Measurements from ENCODE around the gene PPP1R12B.
A peak's percentile ranks its signal among the peaks of the same experiment; 100 is the strongest.
"Not testable (repeated sequence)": the region's sequence is repeated elsewhere in the genome, so short reads cannot be mapped to it uniquely, and the experiment has no call there.

PPP1R12B gene

GRCh38 chr1:202565890-202566602, 217.5 kb downstream of the PPP1R12B start:
- DNase-seq = no peak

GRCh38 chr1:202567738-202568137, 219.2 kb downstream of the PPP1R12B start:
- DNase-seq = no peak

GRCh38 chr1:202568410-202568809, 219.9 kb downstream of the PPP1R12B start:
- DNase-seq = no peak

GRCh38 chr1:202568826-202569225, 220.3 kb downstream of the PPP1R12B start:
- no peak for DNase-seq

- DNase-seq = no peak
These were observed 221.2 kb downstream of the PPP1R12B start for GRCh38 chr1:202569393-202570322.

- DNase-seq = peak; percentile 15
These were observed 223.3 kb downstream of the PPP1R12B start for GRCh38 chr1:202571719-202572339.

GRCh38 chr1:202572867-202573266, 224.4 kb downstream of the PPP1R12B start:
- DNase-seq = no peak

- no peak for DNase-seq
These were observed 227.6 kb downstream of the PPP1R12B start for GRCh38 chr1:202575918-202576653.

- no peak for DNase-seq
These were observed 228.3 kb downstream of the PPP1R12B start for GRCh38 chr1:202576816-202577215.

GRCh38 chr1:202577381-202577780, 228.9 kb downstream of the PPP1R12B start:
- DNase-seq = no peak

GRCh38 chr1:202578001-202578504, 229.6 kb downstream of the PPP1R12B start:
- DNase-seq = no peak

- DNase-seq = no peak
These were observed 230.1 kb downstream of the PPP1R12B start for GRCh38 chr1:202578565-202578964.

GRCh38 chr1:202579806-202580205, 231.3 kb downstream of the PPP1R12B start:
- DNase-seq = no peak

- no peak for DNase-seq
These were observed 232.1 kb downstream of the PPP1R12B start for GRCh38 chr1:202580619-202581018.

GRCh38 chr1:202582350-202582749, 233.9 kb downstream of the PPP1R12B start:
- not testable (repeated sequence) for DNase-seq

GRCh38 chr1:202584707-202585589, 236.4 kb downstream of the PPP1R12B start:
- no peak for DNase-seq

- DNase-seq = no peak
These were observed 237.1 kb downstream of the PPP1R12B start for GRCh38 chr1:202585590-202585933.

GRCh38 chr1:202586018-202586821, 237.7 kb downstream of the PPP1R12B start:
- peak; percentile 19 for DNase-seq

- DNase-seq = no peak
These were observed 238.4 kb downstream of the PPP1R12B start for GRCh38 chr1:202586871-202587270.

GRCh38 chr1:202587859-202588485, 239.5 kb downstream of the PPP1R12B start:
- DNase-seq = no peak

All from COR-L47 (cell line).